IMR-90 (cell line): Measurements from ENCODE around the gene ARHGAP31. TPM values are rescaled to one million over a fixed set of nuclear protein-coding genes. Genes with fewer than 3 reads are reported as not detected.

Experiments used
- ATAC-seq: fragments of 200-7000 bp; cut with Tn5 transposase; 2 replicates; pipeline ENCODE4 v1.9.1; 2020; ENCODE audit warnings: low read depth, mild to moderate bottlenecking, moderate library complexity
- BruUV-seq: library from RNA; stranded (reverse); fragments of 400-500 nt; replicated peaks from 2 replicates; lab custom pipeline; 2021; lab: Mats Ljungman, UMichigan
- CTCF ChIA-PET: fragments of 300-600 bp; formaldehyde crosslinking; extraction: SDS; loops from one replicate; lab custom pipeline; 2021; ENCODE audit warnings: antibody characterized with exemption; lab: Yijun Ruan, JAX
- POLR2A ChIA-PET: fragments of 300-600 bp; sonication (Branson Sonifier 250); formaldehyde crosslinking; loops from one replicate; lab custom pipeline; 2022; ENCODE audit warnings: antibody characterized with exemption; ENCODE audit not compliant: unreplicated experiment; lab: Charles Lee
- DNase-seq: peaks from one replicate; pipeline ENCODE4 v3.0.0; 2013
- H2AFZ ChIP-seq: replicated peaks from 2 replicates; pipeline ENCODE3; 2013; ENCODE audit warnings: low read length, mild to moderate bottlenecking; ENCODE audit not compliant: poor library complexity
- H2AK5ac ChIP-seq: 2 replicates; pipeline ENCODE4 v1.6.1; 2013; ENCODE audit warnings: low read depth, low read length, inconsistent platforms
- H2AK9ac ChIP-seq: replicated peaks from 2 replicates; pipeline ENCODE3; 2013; ENCODE audit warnings: mild to moderate bottlenecking, low read depth, low read length, moderate library complexity; ENCODE audit not compliant: poor library complexity
- H2BK120ac ChIP-seq: 2 replicates; pipeline ENCODE4 v1.6.1; 2013; ENCODE audit warnings: low read depth, low read length, inconsistent platforms
- H2BK15ac ChIP-seq: 3 replicates; pipeline ENCODE4 v1.6.1; 2013; ENCODE audit warnings: low read depth, low read length, inconsistent platforms
- H2BK20ac ChIP-seq: 2 replicates; pipeline ENCODE4 v1.6.1; 2013; ENCODE audit warnings: low read depth, mild to moderate bottlenecking, inconsistent platforms, low read length, moderate library complexity
- H2BK5ac ChIP-seq: 2 replicates; pipeline ENCODE4 v1.6.1; 2013; ENCODE audit warnings: mild to moderate bottlenecking, low read depth, low read length, inconsistent platforms; ENCODE audit not compliant: poor library complexity, severe bottlenecking
- H3K14ac ChIP-seq: replicated peaks from 2 replicates; pipeline ENCODE4 v1.6.1; 2013; ENCODE audit warnings: low read depth, low read length, inconsistent platforms
- H3K18ac ChIP-seq: 2 replicates; pipeline ENCODE4 v1.6.1; 2013; ENCODE audit warnings: low read depth, low read length, control low read depth
- H3K23ac ChIP-seq: 2 replicates; pipeline ENCODE4 v1.6.1; 2013; ENCODE audit warnings: low read depth, low read length, inconsistent platforms
- H3K27ac ChIP-seq: 2 replicates; pipeline ENCODE4 v1.5.1; 2013; ENCODE audit warnings: mild to moderate bottlenecking, control low read depth, low read length; ENCODE audit not compliant: insufficient read depth
- H3K27me3 ChIP-seq: 2 replicates; pipeline ENCODE4 v1.6.1; 2013; ENCODE audit warnings: low read length; ENCODE audit not compliant: control insufficient read depth, insufficient read depth
- H3K36me3 ChIP-seq: 2 replicates; pipeline ENCODE4 v1.6.1; 2013; ENCODE audit warnings: low read length, mixed read lengths; ENCODE audit not compliant: control insufficient read depth, insufficient read depth
- H3K4ac ChIP-seq: 2 replicates; pipeline ENCODE4 v1.6.1; 2013; ENCODE audit warnings: low read depth, low read length, inconsistent platforms
- H3K4me1 ChIP-seq: 2 replicates; pipeline ENCODE4 v1.6.1; 2013; ENCODE audit warnings: low read length, mixed read lengths; ENCODE audit not compliant: control insufficient read depth, insufficient read depth
- H3K4me2 ChIP-seq: 2 replicates; pipeline ENCODE4 v1.6.1; 2013; ENCODE audit warnings: low read depth, mild to moderate bottlenecking, control low read depth, low read length, moderate library complexity
- H3K4me3 ChIP-seq: 2 replicates; pipeline ENCODE4 v1.5.1; 2013; ENCODE audit warnings: low read depth, mild to moderate bottlenecking, control low read depth, low read length, moderate library complexity; ENCODE audit not compliant: insufficient read depth
- H3K56ac ChIP-seq: 2 replicates; pipeline ENCODE4 v1.6.1; 2013; ENCODE audit warnings: low read length, inconsistent platforms; ENCODE audit not compliant: insufficient read depth; ENCODE audit errors: extremely low read depth
- H3K79me1 ChIP-seq, 2 experiments: 2 replicates each; pipeline ENCODE4 v1.6.1; 2013; ENCODE audit warnings: low read length in 2 of 2, inconsistent platforms in 1 of 2, low read depth in 1 of 2
- H3K9ac ChIP-seq: 2 replicates; pipeline ENCODE4 v1.6.1; 2013; ENCODE audit warnings: low read depth, low read length, control low read depth
- H3K9me1 ChIP-seq: 2 replicates; pipeline ENCODE4 v1.6.1; 2013; ENCODE audit warnings: low read length, inconsistent platforms; ENCODE audit not compliant: insufficient read depth
- H3K9me3 ChIP-seq: 2 replicates; pipeline ENCODE4 v1.6.1; 2013; ENCODE audit warnings: low read length; ENCODE audit not compliant: control insufficient read depth, insufficient read depth
- H4K20me1 ChIP-seq: 2 replicates; pipeline ENCODE4 v1.6.1; 2013; ENCODE audit warnings: low read length, inconsistent platforms; ENCODE audit not compliant: insufficient read depth
- H4K5ac ChIP-seq: 2 replicates; pipeline ENCODE4 v1.6.1; 2013; ENCODE audit warnings: mild to moderate bottlenecking, low read depth, low read length, control low read depth
- H4K8ac ChIP-seq, 2 experiments: 2 replicates each; pipeline ENCODE4 v1.6.1; 2013; ENCODE audit warnings: low read depth in 2 of 2, low read length in 2 of 2, control low read depth in 1 of 2, inconsistent platforms in 1 of 2
- H4K91ac ChIP-seq: 2 replicates; pipeline ENCODE4 v1.6.1; 2013; ENCODE audit warnings: low read depth, low read length, inconsistent platforms; ENCODE audit not compliant: insufficient read depth
- BHLHE40 ChIP-seq: fragments of 150-350 bp; IDR thresholded peaks from 2 replicates; pipeline ENCODE4 v1.6.1; 2016; ENCODE audit warnings: mild to moderate bottlenecking, low read depth, low read length
- CEBPB ChIP-seq: IDR thresholded peaks from 2 replicates; pipeline ENCODE4 v1.6.1; 2012; ENCODE audit warnings: low read depth, low read length, improper control_type of control experiment
- CHD1 ChIP-seq: IDR thresholded peaks from 2 replicates; pipeline ENCODE4 v1.6.1; 2012; ENCODE audit warnings: low read depth, low read length, improper control_type of control experiment
- FOS ChIP-seq: fragments of 150-350 bp; IDR thresholded peaks from 2 replicates; pipeline ENCODE4 v1.6.1; 2016; ENCODE audit warnings: low read depth, low read length
- MAFK ChIP-seq: IDR thresholded peaks from 2 replicates; pipeline ENCODE4 v1.6.1; 2012; ENCODE audit warnings: low read depth, low read length, improper control_type of control experiment
- MAZ ChIP-seq: IDR thresholded peaks from 2 replicates; pipeline ENCODE4 v1.6.1; 2012; ENCODE audit warnings: low read depth, mild to moderate bottlenecking, low read length, improper control_type of control experiment, moderate library complexity, borderline replicate concordance
- MXI1 ChIP-seq: IDR thresholded peaks from 2 replicates; pipeline ENCODE4 v1.6.1; 2012; ENCODE audit warnings: low read depth, mild to moderate bottlenecking, low read length, moderate library complexity, borderline replicate concordance
- NFE2L2 ChIP-seq: fragments of 150-350 bp; IDR thresholded peaks from 2 replicates; pipeline ENCODE4 v1.6.1; 2016; ENCODE audit warnings: low read depth, mild to moderate bottlenecking, low read length
- POLR2A ChIP-seq: IDR thresholded peaks from 2 replicates; pipeline ENCODE4 v1.6.1; 2012; ENCODE audit warnings: mild to moderate bottlenecking, low read depth, low read length
- RAD21 ChIP-seq: IDR thresholded peaks from 2 replicates; pipeline ENCODE4 v1.6.1; 2012; ENCODE audit warnings: low read length, improper control_type of control experiment
- RCOR1 ChIP-seq: IDR thresholded peaks from 2 replicates; pipeline ENCODE4 v1.6.1; 2012; ENCODE audit warnings: mild to moderate bottlenecking, low read length, improper control_type of control experiment; ENCODE audit not compliant: insufficient replicate concordance
- RFX5 ChIP-seq: IDR thresholded peaks from 2 replicates; pipeline ENCODE4 v1.8.0; 2012; ENCODE audit warnings: low read depth, mild to moderate bottlenecking, low read length, moderate library complexity
- SMC3 ChIP-seq: fragments of 150-350 bp; IDR thresholded peaks from 2 replicates; pipeline ENCODE4 v1.6.1; 2016; ENCODE audit warnings: low read depth, mild to moderate bottlenecking, antibody characterized with exemption, low read length, moderate library complexity
- WGBS, 2 experiments: methylation state at CpG; one replicate each; pipeline versions ENCODE4 v1.1.5 to v1.1.7; 2013; ENCODE audit warnings: missing lambda C conversion rate in 2 of 2; ENCODE audit not compliant: insufficient read length in 1 of 2; ENCODE audit errors: extremely low coverage in 2 of 2; 5-methylcytosine and 5-hydroxymethylcytosine counted together
- dilution Hi-C: fragments of 300-500 bp; cut with HindIII; formaldehyde crosslinking; loops from one replicate; pipeline ENCODE4 v1.14.3; 2018; ENCODE audit warnings: low sequenced_read_pairs; ENCODE audit not compliant: unreplicated experiment
- in situ Hi-C: fragments of 300-500 bp; cut with MboI; formaldehyde crosslinking; loops from 3 replicates; pipeline ENCODE4 v1.14.3; 2019; ENCODE audit warnings: low sequenced_read_pairs, inconsistent platforms, mixed read lengths
- intact Hi-C: fragments of 100-400 bp; cut with micrococcal nuclease; formaldehyde crosslinking; loops from 2 replicates; pipeline ENCODE4 v1.10.0; 2022
- polyA plus RNA-seq, 3 experiments: library from polyadenylated mRNA; depleted of rRNA; stranded (reverse); fragments of >200 nt; gene quantifications; 2 replicates each; pipeline ENCODE4 v1.2.3, GENCODE V29; 2012; ENCODE audit warnings: low replicate concordance in 1 of 3
- total RNA-seq: library from RNA; depleted of rRNA; stranded (reverse); fragments of >200 nt; gene quantifications from 2 replicates; pipeline ENCODE4 v1.2.3, GENCODE V29; 2012
- TF ChIP-seq, protein P1 (sequence below): fragments of 150-350 bp; IDR thresholded peaks from 2 replicates; pipeline ENCODE4 v1.6.1; 2016; ENCODE audit warnings: low read depth, mild to moderate bottlenecking, low read length, moderate library complexity, borderline replicate concordance
- TF ChIP-seq, protein P2 (sequence below): conservative IDR thresholded peaks from 2 replicates; pipeline ENCODE4 v1.5.1; 2012; ENCODE audit warnings: mild to moderate bottlenecking, low read depth, low read length, improper control_type of control experiment
- TF ChIP-seq, protein P3 (sequence below): fragments of 150-350 bp; IDR thresholded peaks from 2 replicates; pipeline ENCODE4 v1.6.1; 2017; ENCODE audit warnings: mild to moderate bottlenecking, antibody characterized with exemption, low read length, low read depth

Gene ARHGAP31
- total and polyA plus RNA-seq, 2 of the 4 experiments (the other 2 are of a cell fraction), result 6.6 to 7.7 TPM

DNA sequence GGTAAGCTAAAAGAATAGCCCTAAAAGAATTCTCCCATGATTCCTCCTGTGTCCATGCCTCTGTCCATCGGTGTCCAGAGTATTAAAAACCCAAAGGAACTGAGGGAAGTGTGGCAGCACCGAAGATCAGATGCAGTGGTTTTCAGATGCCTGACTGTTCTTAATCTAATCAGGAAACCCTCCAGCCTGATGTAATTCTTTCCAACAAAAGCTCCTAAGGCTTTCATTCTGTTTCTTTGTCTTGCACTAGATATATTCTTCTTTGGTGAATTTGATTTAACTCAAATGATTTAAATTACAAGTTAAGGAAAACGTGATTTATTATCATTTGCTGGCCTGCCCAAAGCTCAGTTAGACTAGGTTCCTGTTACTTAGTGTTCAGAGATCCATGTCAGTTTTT lies 71.2 kb downstream of the ARHGAP31 start:
- ATAC-seq (no peak), DNase-seq (no peak)
- Histone ChIP-seq H2BK15ac (no peak overlapping the region), H4K5ac (no peak overlapping the region), H3K27me3 (no peaks in the 10 kb centered on the region), H3K9ac (no peak overlapping the region), H3K4me3 (no peak overlapping the region), H3K23ac (no peak overlapping the region), H2BK20ac (no peak overlapping the region), H3K36me3 (peaks cover 6% of the 10 kb centered on the region), H3K9me1 (peaks cover 6% of the 10 kb centered on the region), H3K4me2 (no peak overlapping the region), H3K9me3 (no peaks in the 10 kb centered on the region), H2BK120ac (no peak overlapping the region), H2AK5ac (no peak overlapping the region), H3K14ac (no peak overlapping the region), H3K56ac (no peak overlapping the region), H3K4me1 (peaks cover 3% of the 10 kb centered on the region; the same call in 1 of the 2 replicates), H2AFZ (no peak overlapping the region), H3K4ac (no peak overlapping the region), H2BK5ac (no peak overlapping the region), H4K8ac (no peak overlapping the region), H3K27ac (no peak overlapping the region), H3K79me1 (peaks cover 6 to 21% of the 10 kb centered on the region in 2 experiments; a peak in 3 of 4 replicates), H4K20me1 (no peaks in the 10 kb centered on the region), H4K91ac (no peak overlapping the region), H3K18ac (no peak overlapping the region), H2AK9ac (no peak overlapping the region)
- BruUV-seq, result no TSS peak
- 60% methylated on average over 1 of the region's 3 CpGs; no CpG with 5 or more reads in 1 of the 2 experiments for WGBS, 2 experiments
- intact Hi-C loops, result no loop called here
- in situ Hi-C loops, result no loop called here
- dilution Hi-C loops, result no loop called here
- TF ChIP-seq MAZ (no peak), CEBPB (no peak), CHD1 (no peak), POLR2A (no peak), RFX5 (no peak), BHLHE40 (no peak), MAFK (no peak), MXI1 (no peak), NFE2L2 (no peak), SMC3 (no peak), RAD21 (no peak), FOS (no peak), RCOR1 (no peak)
- TF ChIP-seq, protein P1, sequence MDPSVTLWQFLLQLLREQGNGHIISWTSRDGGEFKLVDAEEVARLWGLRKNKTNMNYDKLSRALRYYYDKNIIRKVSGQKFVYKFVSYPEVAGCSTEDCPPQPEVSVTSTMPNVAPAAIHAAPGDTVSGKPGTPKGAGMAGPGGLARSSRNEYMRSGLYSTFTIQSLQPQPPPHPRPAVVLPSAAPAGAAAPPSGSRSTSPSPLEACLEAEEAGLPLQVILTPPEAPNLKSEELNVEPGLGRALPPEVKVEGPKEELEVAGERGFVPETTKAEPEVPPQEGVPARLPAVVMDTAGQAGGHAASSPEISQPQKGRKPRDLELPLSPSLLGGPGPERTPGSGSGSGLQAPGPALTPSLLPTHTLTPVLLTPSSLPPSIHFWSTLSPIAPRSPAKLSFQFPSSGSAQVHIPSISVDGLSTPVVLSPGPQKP, result no peak
- TF ChIP-seq, protein P2, sequence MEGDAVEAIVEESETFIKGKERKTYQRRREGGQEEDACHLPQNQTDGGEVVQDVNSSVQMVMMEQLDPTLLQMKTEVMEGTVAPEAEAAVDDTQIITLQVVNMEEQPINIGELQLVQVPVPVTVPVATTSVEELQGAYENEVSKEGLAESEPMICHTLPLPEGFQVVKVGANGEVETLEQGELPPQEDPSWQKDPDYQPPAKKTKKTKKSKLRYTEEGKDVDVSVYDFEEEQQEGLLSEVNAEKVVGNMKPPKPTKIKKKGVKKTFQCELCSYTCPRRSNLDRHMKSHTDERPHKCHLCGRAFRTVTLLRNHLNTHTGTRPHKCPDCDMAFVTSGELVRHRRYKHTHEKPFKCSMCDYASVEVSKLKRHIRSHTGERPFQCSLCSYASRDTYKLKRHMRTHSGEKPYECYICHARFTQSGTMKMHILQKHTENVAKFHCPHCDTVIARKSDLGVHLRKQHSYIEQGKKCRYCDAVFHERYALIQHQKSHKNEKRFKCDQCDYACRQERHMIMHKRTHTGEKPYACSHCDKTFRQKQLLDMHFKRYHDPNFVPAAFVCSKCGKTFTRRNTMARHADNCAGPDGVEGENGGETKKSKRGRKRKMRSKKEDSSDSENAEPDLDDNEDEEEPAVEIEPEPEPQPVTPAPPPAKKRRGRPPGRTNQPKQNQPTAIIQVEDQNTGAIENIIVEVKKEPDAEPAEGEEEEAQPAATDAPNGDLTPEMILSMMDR, result no peak
- TF ChIP-seq, protein P3, sequence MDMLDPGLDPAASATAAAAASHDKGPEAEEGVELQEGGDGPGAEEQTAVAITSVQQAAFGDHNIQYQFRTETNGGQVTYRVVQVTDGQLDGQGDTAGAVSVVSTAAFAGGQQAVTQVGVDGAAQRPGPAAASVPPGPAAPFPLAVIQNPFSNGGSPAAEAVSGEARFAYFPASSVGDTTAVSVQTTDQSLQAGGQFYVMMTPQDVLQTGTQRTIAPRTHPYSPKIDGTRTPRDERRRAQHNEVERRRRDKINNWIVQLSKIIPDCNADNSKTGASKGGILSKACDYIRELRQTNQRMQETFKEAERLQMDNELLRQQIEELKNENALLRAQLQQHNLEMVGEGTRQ, result no peak
- POLR2A ChIA-PET, result no interaction called here
- CTCF ChIA-PET, result no interaction called here
